Neutrophil (primary cell): ENCODE data around the gene SAP25.
A peak's percentile ranks its signal among the peaks of the same experiment; 100 is the strongest.

Experiments used
- H3K27ac ChIP-seq: fragments of 200-600 bp; sonication (generic); 2 replicates; pipeline ENCODE4 v1.5.1; 2016; ENCODE audit warnings: mild to moderate bottlenecking, moderate library complexity
- H3K27me3 ChIP-seq: fragments of 200-600 bp; sonication (generic); 2 replicates; pipeline ENCODE4 v1.6.0; 2016; ENCODE audit warnings: mild to moderate bottlenecking
- H3K36me3 ChIP-seq: fragments of 200-600 bp; sonication (generic); 2 replicates; pipeline ENCODE4 v1.5.1; 2017
- H3K4me1 ChIP-seq, 2 experiments: fragments of 200-600 bp in 1 of 2; sonication (generic) in 1 of 2; 1 replicate in 1 of 2; 2 replicates in 1 of 2; pipeline versions ENCODE4 v1.5.1 to v1.6.1; 2013 to 2016; ENCODE audit warnings: low read depth in 1 of 2, low read length in 1 of 2, mild to moderate bottlenecking in 1 of 2, moderate library complexity in 1 of 2; ENCODE audit not compliant: control insufficient read depth in 1 of 2, insufficient read depth in 1 of 2
- H3K4me3 ChIP-seq, 2 experiments: fragments of 200-600 bp in 1 of 2; sonication (generic) in 1 of 2; 1 replicate in 1 of 2; 2 replicates in 1 of 2; pipeline ENCODE4 v1.5.1; 2013 to 2016; ENCODE audit warnings: low read depth in 1 of 2, low read length in 1 of 2, mild to moderate bottlenecking in 1 of 2, moderate library complexity in 1 of 2
- H3K9me3 ChIP-seq: fragments of 200-600 bp; sonication (generic); 2 replicates; pipeline ENCODE4 v1.5.1; 2016
- TF ChIP-seq, protein P1 (sequence below): fragments of 200-600 bp; sonication (generic); IDR thresholded peaks from 2 replicates; pipeline ENCODE4 v1.5.1; 2016; ENCODE audit warnings: antibody characterized with exemption

The SAP25 gene

GRCh38 chr7:100584683-100585510, 11.2 kb upstream of the SAP25 start:
- Histone ChIP-seq H3K27me3 (peaks cover 10% of the 10 kb centered on the region), H3K9me3 (no peaks in the 10 kb centered on the region), H3K4me1 (peaks cover 30 to 50% of the 10 kb centered on the region in 2 experiments), H3K36me3 (peaks cover 27% of the 10 kb centered on the region), H3K27ac (peak overlapping the region; percentile 95), H3K4me3 (peak overlapping the region; percentile 85 to 87)
- TF ChIP-seq, protein P1, sequence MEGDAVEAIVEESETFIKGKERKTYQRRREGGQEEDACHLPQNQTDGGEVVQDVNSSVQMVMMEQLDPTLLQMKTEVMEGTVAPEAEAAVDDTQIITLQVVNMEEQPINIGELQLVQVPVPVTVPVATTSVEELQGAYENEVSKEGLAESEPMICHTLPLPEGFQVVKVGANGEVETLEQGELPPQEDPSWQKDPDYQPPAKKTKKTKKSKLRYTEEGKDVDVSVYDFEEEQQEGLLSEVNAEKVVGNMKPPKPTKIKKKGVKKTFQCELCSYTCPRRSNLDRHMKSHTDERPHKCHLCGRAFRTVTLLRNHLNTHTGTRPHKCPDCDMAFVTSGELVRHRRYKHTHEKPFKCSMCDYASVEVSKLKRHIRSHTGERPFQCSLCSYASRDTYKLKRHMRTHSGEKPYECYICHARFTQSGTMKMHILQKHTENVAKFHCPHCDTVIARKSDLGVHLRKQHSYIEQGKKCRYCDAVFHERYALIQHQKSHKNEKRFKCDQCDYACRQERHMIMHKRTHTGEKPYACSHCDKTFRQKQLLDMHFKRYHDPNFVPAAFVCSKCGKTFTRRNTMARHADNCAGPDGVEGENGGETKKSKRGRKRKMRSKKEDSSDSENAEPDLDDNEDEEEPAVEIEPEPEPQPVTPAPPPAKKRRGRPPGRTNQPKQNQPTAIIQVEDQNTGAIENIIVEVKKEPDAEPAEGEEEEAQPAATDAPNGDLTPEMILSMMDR: no peak

DNA sequence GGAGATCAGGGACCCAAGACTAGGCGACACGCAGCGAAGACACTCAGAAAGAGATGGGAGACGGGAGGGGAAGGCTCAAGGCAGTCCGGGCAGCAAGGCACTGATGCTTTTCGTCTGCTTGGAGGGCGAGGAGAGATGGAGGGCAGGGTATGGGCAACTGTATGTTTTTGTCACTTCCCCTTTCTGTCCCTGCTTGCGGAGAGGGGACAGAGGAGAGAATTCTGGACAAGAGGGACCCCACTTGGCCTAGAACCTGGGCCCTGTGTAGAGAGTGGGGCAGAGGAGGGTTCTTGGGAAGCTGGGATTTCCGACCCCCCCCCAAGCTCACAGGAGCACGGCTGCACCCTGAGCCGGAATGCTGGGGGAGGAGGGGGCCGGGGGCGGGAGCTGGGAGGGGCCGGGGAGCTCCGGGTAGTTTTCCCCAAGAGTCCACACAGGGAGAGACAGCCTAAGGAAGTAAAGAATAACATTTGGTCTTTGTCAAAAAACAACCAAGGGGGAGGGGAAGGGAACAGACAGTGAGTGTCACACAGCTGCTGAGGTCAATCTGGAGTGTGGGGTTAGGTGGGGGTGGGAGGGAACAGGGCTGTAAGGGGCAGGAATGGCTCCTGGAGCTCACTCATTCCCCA, 10.5 kb upstream of the SAP25 start:
- TF ChIP-seq, protein P1: no peak
- Histone ChIP-seq H3K27ac (peak overlapping the region; percentile 95), H3K27me3 (peaks cover 2% of the 10 kb centered on the region), H3K36me3 (peaks cover 35% of the 10 kb centered on the region), H3K9me3 (no peaks in the 10 kb centered on the region), H3K4me3 (peak overlapping the region; percentile 85 to 87), H3K4me1 (peaks cover 30 to 50% of the 10 kb centered on the region in 2 experiments)

DNA sequence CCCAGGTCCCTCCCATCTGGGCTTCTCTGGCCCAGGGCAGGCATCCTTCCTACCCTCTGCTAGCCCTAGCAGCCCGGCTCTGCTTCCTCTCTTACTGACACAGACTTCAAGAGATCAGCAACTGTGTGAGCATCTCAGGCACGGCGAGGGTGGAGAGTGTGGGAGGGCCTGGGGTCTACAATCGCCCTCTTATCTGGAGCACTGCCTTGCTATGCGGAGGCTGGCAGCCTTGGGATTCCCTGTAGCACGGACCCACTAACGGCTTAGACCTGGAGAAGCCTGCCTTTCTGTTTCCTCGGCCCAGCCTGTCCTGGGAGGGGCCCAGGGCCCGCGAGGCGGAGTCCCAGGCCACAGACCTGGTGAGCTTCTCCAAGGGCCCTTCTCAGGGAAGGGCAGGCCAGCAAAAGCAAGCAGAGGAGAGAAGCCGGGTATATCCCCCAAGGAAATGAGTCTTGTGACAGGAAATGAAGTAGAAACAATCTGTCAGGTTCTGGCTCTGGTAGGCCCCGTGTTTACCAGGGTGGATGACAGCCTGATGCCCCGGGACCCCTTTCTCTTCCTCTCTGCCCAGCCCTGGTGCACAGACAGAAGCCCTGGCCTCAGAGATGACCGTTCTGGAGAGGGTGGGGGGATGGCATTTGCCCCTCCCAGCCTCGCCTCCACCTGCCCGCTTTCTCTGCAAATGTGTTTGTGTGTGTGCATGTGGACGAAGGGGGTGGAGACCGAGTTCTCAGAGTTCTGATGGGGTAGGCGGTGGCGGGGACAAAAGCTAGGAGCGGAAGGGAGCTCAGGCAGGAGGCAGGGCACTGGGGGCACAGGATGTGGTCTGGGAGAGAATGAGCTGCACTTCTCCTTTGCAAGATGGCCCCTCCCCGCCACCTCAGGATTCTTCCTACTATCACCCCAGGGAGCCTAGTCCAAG, 9.7 kb upstream of the SAP25 start:
- H3K9me3 ChIP-seq: no peaks in the 10 kb centered on the region
- H3K4me3 ChIP-seq: peak overlapping the region; percentile 85 to 87
- no peaks in the 10 kb centered on the region for H3K27me3 ChIP-seq
- peaks cover 42% of the 10 kb centered on the region for H3K36me3 ChIP-seq
- peaks cover 30 to 50% of the 10 kb centered on the region in 2 experiments for H3K4me1 ChIP-seq
- peak overlapping the region; percentile 95 for H3K27ac ChIP-seq
- TF ChIP-seq, protein P1: no peak

DNA sequence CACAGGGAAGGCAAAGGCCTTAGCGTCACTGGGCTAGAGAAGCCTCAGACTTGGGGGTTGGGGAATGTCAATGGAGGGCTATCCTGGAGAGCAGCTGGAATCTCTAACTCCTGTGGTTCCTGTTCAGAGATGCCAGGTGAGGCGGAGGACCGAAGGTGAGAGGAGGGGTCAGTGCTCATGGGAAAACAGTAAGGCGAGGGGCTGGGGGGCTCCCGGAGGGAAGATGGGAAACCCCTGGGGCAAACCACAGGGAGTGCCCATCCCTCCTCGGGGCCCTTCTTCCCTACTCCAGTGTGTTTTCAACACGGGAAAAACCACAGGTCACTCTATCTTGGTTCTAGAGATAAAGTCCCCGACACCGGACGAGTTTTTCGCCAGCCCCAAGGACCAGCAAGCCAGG, 8.9 kb upstream of the SAP25 start:
- Histone ChIP-seq H3K27me3 (no peaks in the 10 kb centered on the region), H3K4me1 (peaks cover 30 to 50% of the 10 kb centered on the region in 2 experiments), H3K4me3 (peak overlapping the region; percentile 85 to 87), H3K27ac (peak overlapping the region; percentile 95), H3K9me3 (no peaks in the 10 kb centered on the region), H3K36me3 (peaks cover 50% of the 10 kb centered on the region)
- TF ChIP-seq, protein P1: no peak

DNA sequence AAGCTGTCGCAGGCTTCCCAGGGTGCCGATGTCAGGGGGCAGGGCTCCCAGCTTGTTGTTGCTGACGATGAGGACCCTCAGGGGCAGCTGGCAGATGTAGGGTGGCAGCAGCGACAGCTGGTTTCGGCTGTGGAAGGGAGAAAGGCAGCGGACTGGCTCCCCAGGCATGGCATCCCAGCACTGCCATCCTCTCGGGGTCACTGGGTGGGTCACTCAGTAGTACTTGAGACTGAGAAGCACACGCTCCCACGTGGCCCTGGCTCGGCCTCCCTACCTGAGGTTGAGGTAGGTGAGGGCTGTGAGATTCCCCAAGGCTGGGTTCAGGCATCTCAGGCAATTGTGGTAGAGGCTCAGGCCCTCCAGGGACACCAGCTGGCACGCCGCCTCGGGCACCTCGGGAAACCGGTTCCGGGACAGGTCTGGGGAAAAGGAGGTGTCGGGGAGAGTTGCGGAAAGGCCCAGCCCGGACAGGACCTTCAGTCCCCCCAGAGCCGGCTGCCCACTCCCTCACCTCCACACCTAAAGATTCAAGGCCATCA, 8.4 kb upstream of the SAP25 start:
- Histone ChIP-seq H3K4me3 (peak overlapping the region; percentile 85 to 87), H3K4me1 (peaks cover 26 to 45% of the 10 kb centered on the region in 2 experiments), H3K36me3 (peaks cover 55% of the 10 kb centered on the region), H3K27ac (peak overlapping the region; percentile 95), H3K9me3 (no peaks in the 10 kb centered on the region), H3K27me3 (no peaks in the 10 kb centered on the region)
- TF ChIP-seq, protein P1: no peak
